Measurements from ENCODE around the gene NMT1.

Gene NMT1

GRCh38 chr17:45129426-45129939 lies 68.4 kb downstream of the NMT1 start:
- no peak for DNase-seq (ENCODE audit: low read depth, low spot score)
- H3K4me3 ChIP-seq (ENCODE audit: low read length) = no peak overlapping the region

GRCh38 chr17:45129940-45130680 lies 69.0 kb downstream of the NMT1 start:
- no peak for DNase-seq (ENCODE audit: low read depth, low spot score)
- H3K4me3 ChIP-seq (ENCODE audit: low read length) = no peak overlapping the region

- no peak overlapping the region for H3K4me3 ChIP-seq (ENCODE audit: low read length)
- DNase-seq (ENCODE audit: low read depth, low spot score) = no peak
These were observed 69.8 kb downstream of the NMT1 start for GRCh38 chr17:45130681-45131615.

GRCh38 chr17:45131616-45132319 lies 70.7 kb downstream of the NMT1 start:
- H3K4me3 ChIP-seq (ENCODE audit: low read length) = peak overlapping the region; percentile 71
- DNase-seq (ENCODE audit: low read depth, low spot score) = no peak

GRCh38 chr17:45132320-45132571 lies 71.1 kb downstream of the NMT1 start, which contains the start of gene PLCD3:
TSS of gene PLCD3 (minus strand) at chr17:45132515. CDS start at chr17:45132410, 105 bp downstream.
- no peak for DNase-seq (ENCODE audit: low read depth, low spot score)
- H3K4me3 ChIP-seq (ENCODE audit: low read length) = peak within 1 kb of the TSS; percentile 71

GRCh38 chr17:45132572-45133463 lies 71.7 kb downstream of the NMT1 start:
- no peak for DNase-seq (ENCODE audit: low read depth, low spot score)
- H3K4me3 ChIP-seq (ENCODE audit: low read length) = peak overlapping the region; percentile 71

GRCh38 chr17:45135192-45135977 lies 74.3 kb downstream of the NMT1 start, which contains the start of gene ACBD4:
TSS of gene ACBD4 (plus strand) at chr17:45135687. CDS start at chr17:45136145, 458 bp downstream.
- H3K4me3 ChIP-seq (ENCODE audit: low read length) = peak within 1 kb of the TSS; percentile 69
- DNase-seq (ENCODE audit: low read depth, low spot score) = peak; percentile 97

GRCh38 chr17:45135978-45136791 lies 75.1 kb downstream of the NMT1 start:
- DNase-seq (ENCODE audit: low read depth, low spot score) = no peak
- peak overlapping the region; percentile 69 for H3K4me3 ChIP-seq (ENCODE audit: low read length)

GRCh38 chr17:45136846-45137560 lies 75.9 kb downstream of the NMT1 start:
- no peak for DNase-seq (ENCODE audit: low read depth, low spot score)
- H3K4me3 ChIP-seq (ENCODE audit: low read length) = no peak overlapping the region

GRCh38 chr17:45137561-45138305 lies 76.6 kb downstream of the NMT1 start:
- H3K4me3 ChIP-seq (ENCODE audit: low read length) = no peak overlapping the region
- no peak for DNase-seq (ENCODE audit: low read depth, low spot score)

GRCh38 chr17:45138911-45139532 lies 77.9 kb downstream of the NMT1 start:
- H3K4me3 ChIP-seq (ENCODE audit: low read length) = no peak overlapping the region
- no peak for DNase-seq (ENCODE audit: low read depth, low spot score)

GRCh38 chr17:45139533-45139920 lies 78.4 kb downstream of the NMT1 start:
- H3K4me3 ChIP-seq (ENCODE audit: low read length) = no peak overlapping the region

GRCh38 chr17:45143094-45143670 lies 82.1 kb downstream of the NMT1 start:
- no peak for DNase-seq (ENCODE audit: low read depth, low spot score)
- no peak overlapping the region for H3K4me3 ChIP-seq (ENCODE audit: low read length)

More at GRCh38 chr17:45139533-45139920, 78.4 kb downstream of the NMT1 start:
- DNase-seq (ENCODE audit: low read depth, low spot score) = no peak

GRCh38 chr17:45143767-45144198 lies 82.7 kb downstream of the NMT1 start:
- H3K4me3 ChIP-seq (ENCODE audit: low read length) = no peak overlapping the region

More at GRCh38 chr17:45143767-45144198, 82.7 kb downstream of the NMT1 start:
- DNase-seq (ENCODE audit: low read depth, low spot score) = no peak
